Karpas-422 (cell line): Measurements from ENCODE around the gene MAP3K6. TPM values are rescaled to one million over a fixed set of nuclear protein-coding genes. Genes with fewer than 3 reads are reported as not detected.

Experiments
- DNase-seq: peaks from one replicate; pipeline ENCODE4 v3.0.0-alpha.2; 2015
- H2AFZ ChIP-seq: fragments of 200-600 bp; sonication (generic); 2 replicates; pipeline ENCODE4 v1.6.1; 2014; ENCODE audit warnings: antibody characterized with exemption, low read length, mixed read lengths
- H3K27ac ChIP-seq: fragments of 200-600 bp; sonication (generic); 2 replicates; pipeline ENCODE4 v1.5.1; 2014; ENCODE audit warnings: mild to moderate bottlenecking, low read length, moderate library complexity
- H3K27me3 ChIP-seq: fragments of 200-600 bp; sonication (generic); 2 replicates; pipeline ENCODE4 v1.6.1; 2014; ENCODE audit warnings: low read length, mixed read lengths
- H3K36me3 ChIP-seq: fragments of 200-600 bp; sonication (generic); 2 replicates; pipeline ENCODE4 v1.6.1; 2014; ENCODE audit warnings: low read length, mixed read lengths; ENCODE audit not compliant: insufficient read depth
- H3K4me1 ChIP-seq: fragments of 200-600 bp; sonication (generic); 2 replicates; pipeline ENCODE4 v1.6.1; 2014; ENCODE audit warnings: mild to moderate bottlenecking, low read length, mixed read lengths
- H3K4me2 ChIP-seq: fragments of 200-600 bp; sonication (generic); 2 replicates; pipeline ENCODE4 v1.6.1; 2014; ENCODE audit warnings: low read length, low read depth, mild to moderate bottlenecking; ENCODE audit not compliant: poor library complexity, severe bottlenecking
- H3K4me3 ChIP-seq: fragments of 200-600 bp; sonication (generic); 2 replicates; pipeline ENCODE4 v1.5.1; 2014; ENCODE audit warnings: mild to moderate bottlenecking, antibody characterized with exemption, low read length, mixed read lengths
- H3K79me2 ChIP-seq: fragments of 200-600 bp; sonication (generic); 2 replicates; pipeline ENCODE4 v1.6.1; 2014; ENCODE audit warnings: mild to moderate bottlenecking, low read length, mixed read lengths
- H3K9ac ChIP-seq: fragments of 200-600 bp; sonication (generic); 2 replicates; pipeline ENCODE4 v1.6.0; 2014; ENCODE audit warnings: low read length
- H3K9me2 ChIP-seq: fragments of 200-600 bp; sonication (generic), shearing (Covaris generic); replicated peaks from 2 replicates; pipeline ENCODE4 v1.6.0; 2014; ENCODE audit warnings: mild to moderate bottlenecking, low read length, moderate library complexity; ENCODE audit not compliant: insufficient read depth
- H3K9me3 ChIP-seq: fragments of 300-700, 200-600 bp; sonication (generic); 2 replicates; pipeline ENCODE4 v1.6.1; 2014; ENCODE audit warnings: low read length, mixed read lengths
- H4K20me1 ChIP-seq: fragments of 200-600 bp; sonication (generic); 2 replicates; pipeline ENCODE4 v1.6.1; 2014; ENCODE audit warnings: mild to moderate bottlenecking, antibody characterized with exemption, low read length, low read depth; ENCODE audit not compliant: insufficient read depth
- total RNA-seq: library from RNA; depleted of rRNA; stranded (reverse); fragments of >200 nt; shearing (Covaris generic); gene quantifications from 2 replicates; pipeline ENCODE4 v1.2.3, GENCODE V29; 2014; ENCODE audit warnings: low replicate concordance

The MAP3K6 gene
- total RNA-seq, 1 experiment from 2014 or later = 3.0 TPM

GRCh38 chr1:27372808-27373690 is 6.3 kb upstream of the MAP3K6 start:
- Histone ChIP-seq H3K36me3 (no peaks in the 10 kb centered on the region), H3K27me3 (no peaks in the 10 kb centered on the region), H4K20me1 (no peaks in the 10 kb centered on the region), H3K9ac (no peak overlapping the region), H3K79me2 (no peaks in the 10 kb centered on the region), H3K9me3 (no peaks in the 10 kb centered on the region), H3K9me2 (no peaks in the 10 kb centered on the region), H3K4me2 (no peak overlapping the region), H3K4me3 (no peak overlapping the region), H3K27ac (no peak overlapping the region), H2AFZ (no peak overlapping the region), H3K4me1 (peaks cover 4% of the 10 kb centered on the region)
- DNase-seq = no peak

- Histone ChIP-seq H3K9ac (no peak overlapping the region), H4K20me1 (no peaks in the 10 kb centered on the region), H3K4me2 (no peak overlapping the region), H3K4me3 (no peak overlapping the region), H3K4me1 (peaks cover 4% of the 10 kb centered on the region), H3K27me3 (no peaks in the 10 kb centered on the region), H3K36me3 (no peaks in the 10 kb centered on the region), H3K27ac (no peak overlapping the region), H2AFZ (no peak overlapping the region), H3K9me2 (no peaks in the 10 kb centered on the region), H3K79me2 (no peaks in the 10 kb centered on the region), H3K9me3 (no peaks in the 10 kb centered on the region)
- no peak for DNase-seq
These were observed 5.5 kb upstream of the MAP3K6 start for GRCh38 chr1:27372022-27372807.

- H3K27me3 ChIP-seq = no peaks in the 10 kb centered on the region
- H3K79me2 ChIP-seq = no peaks in the 10 kb centered on the region
- no peak overlapping the region for H3K27ac ChIP-seq
- no peaks in the 10 kb centered on the region for H3K36me3 ChIP-seq
- no peak overlapping the region for H2AFZ ChIP-seq
- no peak for DNase-seq
- H3K4me1 ChIP-seq = peaks cover 19% of the 10 kb centered on the region
- H4K20me1 ChIP-seq = no peaks in the 10 kb centered on the region
- H3K9me3 ChIP-seq = no peaks in the 10 kb centered on the region
- no peak overlapping the region for H3K4me3 ChIP-seq
- H3K9ac ChIP-seq = no peak overlapping the region
- H3K4me2 ChIP-seq = no peak overlapping the region
- no peaks in the 10 kb centered on the region for H3K9me2 ChIP-seq
These were observed 2.3 kb upstream of the MAP3K6 start for GRCh38 chr1:27368869-27369582.

- no peak for DNase-seq
- no peaks in the 10 kb centered on the region for H3K9me2 ChIP-seq
- H4K20me1 ChIP-seq = no peaks in the 10 kb centered on the region
- no peaks in the 10 kb centered on the region for H3K9me3 ChIP-seq
- no peaks in the 10 kb centered on the region for H3K36me3 ChIP-seq
- H3K4me2 ChIP-seq = peak overlapping the region; percentile 100
- no peak overlapping the region for H3K27ac ChIP-seq
- H3K79me2 ChIP-seq = no peaks in the 10 kb centered on the region
- no peaks in the 10 kb centered on the region for H3K27me3 ChIP-seq
- peak overlapping the region; percentile 82; the same call in 1 of the 2 replicates for H3K4me3 ChIP-seq
- peak overlapping the region; percentile 94; the same call in 1 of the 2 replicates for H2AFZ ChIP-seq
- peaks cover 19% of the 10 kb centered on the region for H3K4me1 ChIP-seq
- H3K9ac ChIP-seq = peak overlapping the region; percentile 79
These were observed 444 bp upstream of the MAP3K6 start for GRCh38 chr1:27367160-27367650.

- Histone ChIP-seq H4K20me1 (no peaks in the 10 kb centered on the region), H3K79me2 (no peaks in the 10 kb centered on the region), H3K9me2 (no peaks in the 10 kb centered on the region), H3K27ac (no peak overlapping the region), H3K4me1 (peaks cover 19% of the 10 kb centered on the region), H3K9ac (peak overlapping the region; percentile 79), H2AFZ (peak overlapping the region; percentile 78; the same call in 1 of the 2 replicates), H3K4me3 (peak overlapping the region; percentile 82), H3K9me3 (no peaks in the 10 kb centered on the region), H3K4me2 (peak overlapping the region; percentile 100), H3K36me3 (no peaks in the 10 kb centered on the region), H3K27me3 (no peaks in the 10 kb centered on the region)
- DNase-seq = peak; percentile 89
These were observed 699 bp downstream of the MAP3K6 start for GRCh38 chr1:27366113-27366410.

- Histone ChIP-seq H3K4me3 (peak overlapping the region; percentile 82), H2AFZ (peak overlapping the region; percentile 78; the same call in 1 of the 2 replicates), H3K9ac (peak overlapping the region; percentile 79), H4K20me1 (no peaks in the 10 kb centered on the region), H3K9me2 (no peaks in the 10 kb centered on the region), H3K27ac (no peak overlapping the region), H3K79me2 (no peaks in the 10 kb centered on the region), H3K4me2 (peak overlapping the region; percentile 100), H3K36me3 (no peaks in the 10 kb centered on the region), H3K27me3 (no peaks in the 10 kb centered on the region), H3K4me1 (peaks cover 19% of the 10 kb centered on the region), H3K9me3 (no peaks in the 10 kb centered on the region)
- peak; percentile 93 for DNase-seq
These were observed 1.2 kb downstream of the MAP3K6 start for GRCh38 chr1:27365372-27366112.

GRCh38 chr1:27364696-27365371 is 1.9 kb downstream of the MAP3K6 start:
- no peaks in the 10 kb centered on the region for H3K9me3 ChIP-seq
- H3K4me2 ChIP-seq = peak overlapping the region; percentile 100
- no peak overlapping the region for H3K9ac ChIP-seq
- no peak overlapping the region for H3K27ac ChIP-seq
- no peaks in the 10 kb centered on the region for H3K36me3 ChIP-seq
- H3K4me1 ChIP-seq = peaks cover 19% of the 10 kb centered on the region
- H3K27me3 ChIP-seq = no peaks in the 10 kb centered on the region
- no peaks in the 10 kb centered on the region for H3K9me2 ChIP-seq
- no peak for DNase-seq
- H4K20me1 ChIP-seq = no peaks in the 10 kb centered on the region
- no peak overlapping the region; the same call in 1 of the 2 replicates for H3K4me3 ChIP-seq
- H3K79me2 ChIP-seq = no peaks in the 10 kb centered on the region
- H2AFZ ChIP-seq = peak overlapping the region; percentile 54; the same call in 1 of the 2 replicates
